ENCODE results near the gene PHACTR1.
"Not testable (repeated sequence)": the region's sequence is repeated elsewhere in the genome, so short reads cannot be mapped to it uniquely, and the experiment has no call there.

PHACTR1 gene

DNA sequence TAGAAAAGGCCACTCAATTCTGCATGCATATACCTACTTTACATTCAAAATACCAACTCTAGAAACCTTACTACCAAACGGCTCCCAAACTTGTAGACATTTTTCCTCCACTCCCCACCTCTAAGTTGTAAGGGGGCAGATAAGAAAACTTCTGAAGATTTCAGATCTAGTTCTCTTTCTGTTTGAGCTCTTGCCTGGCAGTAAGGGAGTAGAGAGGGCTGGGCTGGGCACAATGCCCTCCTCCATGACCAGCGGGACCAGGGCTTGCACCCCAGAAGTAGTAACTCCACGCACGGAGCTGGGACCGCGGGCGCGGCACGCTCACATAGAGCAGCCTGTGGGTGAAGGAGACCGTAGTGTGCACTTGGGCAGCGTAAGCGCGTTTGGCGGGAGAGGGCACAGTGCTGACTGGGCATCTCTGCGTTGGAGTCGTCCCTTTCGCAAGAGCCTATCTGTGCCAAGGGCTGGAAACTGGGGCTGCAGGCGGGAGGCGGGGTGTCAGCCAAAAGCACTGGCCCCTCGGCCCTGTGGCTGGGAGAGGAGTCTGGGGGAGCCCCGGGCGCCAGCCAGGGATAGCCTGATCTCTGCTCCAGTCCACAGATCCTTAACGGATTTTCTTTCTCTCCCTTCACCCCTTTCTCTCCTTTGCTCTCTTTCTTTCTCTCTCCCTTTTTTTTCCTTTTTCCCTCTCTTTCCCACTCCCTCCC is 32.4 kb downstream of the PHACTR1 start:
- DNase-seq (ENCODE audit: extremely low spot score, insufficient read length, low read depth) (no peak), FAIRE-seq (no peak)

- DNase-seq (ENCODE audit: extremely low spot score, insufficient read length, low read depth) (no peak), FAIRE-seq (no peak)
Observed at GRCh38 chr6:12749531-12750379, 33.2 kb downstream of the PHACTR1 start.

- DNase-seq (ENCODE audit: extremely low spot score, insufficient read length, low read depth) (no peak), FAIRE-seq (no peak)
Observed at GRCh38 chr6:12750416-12750815, 33.8 kb downstream of the PHACTR1 start.

DNA sequence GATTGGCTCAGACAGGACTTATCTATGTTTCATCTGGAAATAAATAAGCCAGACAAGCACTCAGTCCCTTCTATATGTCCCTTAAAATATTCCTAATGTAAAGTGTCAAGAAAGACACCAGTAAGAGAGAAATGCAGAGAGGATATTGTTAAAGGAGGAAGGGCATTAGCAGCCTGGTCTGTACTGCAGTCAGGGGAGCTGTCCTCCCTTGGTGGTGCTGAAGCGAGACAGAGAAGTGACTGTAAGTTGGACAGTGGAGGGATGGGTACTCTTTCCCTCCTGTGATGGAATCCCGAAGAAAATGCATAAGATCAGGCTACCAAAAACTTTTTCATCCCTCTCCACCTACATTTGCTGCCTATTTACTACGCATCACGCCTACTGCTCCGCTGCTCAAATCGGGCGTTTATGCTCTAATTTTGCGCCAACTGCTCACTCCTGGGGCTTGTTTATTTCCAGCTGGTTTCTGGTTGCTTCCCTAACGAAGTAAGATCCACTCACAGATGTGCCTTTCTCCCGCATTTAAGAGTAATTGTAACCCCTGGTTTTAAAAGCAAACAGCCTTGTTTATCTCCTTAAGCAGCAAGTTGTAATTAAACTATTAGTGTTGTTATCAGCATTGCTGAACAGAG is 35.2 kb downstream of the PHACTR1 start:
- no peak for FAIRE-seq
- DNase-seq (ENCODE audit: extremely low spot score, insufficient read length, low read depth) = peak; percentile 15

DNA sequence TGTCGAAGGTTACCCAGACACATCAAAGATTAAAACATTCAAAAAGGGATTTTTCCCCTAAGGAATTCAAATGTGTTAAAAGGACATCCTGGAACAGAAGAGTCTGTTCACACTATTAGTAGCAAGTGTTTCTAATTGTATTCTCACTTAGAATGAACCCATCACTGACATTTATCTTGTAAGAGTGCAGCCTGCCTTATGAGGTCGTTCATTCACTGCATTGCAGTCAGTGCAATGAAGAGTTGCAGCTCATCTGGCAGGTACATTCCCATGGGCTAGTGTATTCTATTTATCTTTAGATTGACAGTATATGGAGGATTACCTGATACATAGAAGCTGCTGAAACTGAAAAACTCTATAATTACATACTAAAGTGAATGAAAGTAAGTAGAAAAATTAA is 36.5 kb downstream of the PHACTR1 start:
- FAIRE-seq (no peak), DNase-seq (ENCODE audit: extremely low spot score, insufficient read length, low read depth) (no peak)

GRCh38 chr6:12760226-12760625 is 43.7 kb downstream of the PHACTR1 start:
- DNase-seq (ENCODE audit: extremely low spot score, insufficient read length, low read depth) (no peak), FAIRE-seq (no peak)

DNA sequence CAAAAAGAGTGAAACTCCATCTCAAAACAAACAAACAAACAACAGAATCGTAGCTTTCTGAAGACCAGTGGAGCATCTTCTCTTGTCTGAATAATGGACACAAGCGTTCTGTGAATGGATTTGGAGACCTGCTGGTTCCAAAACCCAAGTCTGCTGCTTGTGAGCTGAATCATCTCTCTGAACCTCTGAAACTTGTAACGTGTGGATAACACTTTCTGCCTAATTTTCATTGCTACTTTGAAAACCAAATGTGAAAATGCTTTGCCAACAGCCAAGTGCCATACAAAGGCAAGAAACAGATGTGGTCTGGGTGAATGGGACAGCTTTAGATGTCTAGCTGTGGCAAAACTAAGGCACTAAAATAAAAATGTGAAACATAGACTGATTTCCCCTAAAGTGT is 44.3 kb downstream of the PHACTR1 start:
- FAIRE-seq (no peak), DNase-seq (ENCODE audit: extremely low spot score, insufficient read length, low read depth) (no peak)

- FAIRE-seq (no peak), DNase-seq (ENCODE audit: extremely low spot score, insufficient read length, low read depth) (no peak)
Observed at GRCh38 chr6:12761376-12762115, 45.0 kb downstream of the PHACTR1 start.

- DNase-seq (ENCODE audit: extremely low spot score, insufficient read length, low read depth); FAIRE-seq: not testable (repeated sequence)
Observed at GRCh38 chr6:12762731-12763434, 46.3 kb downstream of the PHACTR1 start.

GRCh38 chr6:12766365-12766764 is 49.8 kb downstream of the PHACTR1 start:
- no peak for DNase-seq (ENCODE audit: extremely low spot score, insufficient read length, low read depth)
- FAIRE-seq = no peak

- FAIRE-seq = no peak
- DNase-seq (ENCODE audit: extremely low spot score, insufficient read length, low read depth) = no peak
Observed at GRCh38 chr6:12767016-12767415, 50.4 kb downstream of the PHACTR1 start.

DNA sequence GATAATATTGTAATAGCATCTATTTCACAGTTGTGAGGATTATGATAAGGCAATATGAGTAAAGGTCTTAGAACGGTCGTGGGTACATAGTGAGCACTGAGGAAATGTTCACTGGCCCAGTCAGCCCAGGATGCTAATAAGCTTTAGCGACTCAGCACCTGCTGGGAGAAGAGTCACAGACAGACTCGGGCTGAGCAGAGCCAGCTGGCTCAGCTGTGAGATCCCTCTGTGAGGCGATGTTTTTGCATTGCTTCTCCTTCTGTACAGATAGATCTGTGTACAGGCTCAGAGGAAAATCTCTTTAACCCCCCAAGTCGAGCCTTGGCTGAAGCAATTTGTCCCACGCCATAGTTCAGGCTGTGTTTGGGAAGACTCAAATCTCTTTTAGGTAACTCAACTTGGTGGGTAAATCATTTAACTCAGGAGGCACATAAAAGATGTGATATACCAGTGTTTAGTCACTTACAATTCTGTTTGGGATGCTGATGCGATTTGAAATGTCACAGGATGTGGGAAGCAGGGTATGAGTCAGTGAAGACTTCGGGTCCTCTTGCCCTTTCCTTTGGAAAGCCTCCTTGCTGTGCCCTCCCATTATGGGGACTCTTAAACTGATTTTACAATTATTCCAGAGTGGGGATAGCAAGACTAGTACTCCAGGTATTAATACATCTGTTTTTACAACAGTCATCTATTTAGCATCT is 53.1 kb downstream of the PHACTR1 start:
- FAIRE-seq (no peak), DNase-seq (ENCODE audit: extremely low spot score, insufficient read length, low read depth) (no peak)

- DNase-seq (ENCODE audit: extremely low spot score, insufficient read length, low read depth) (no peak), FAIRE-seq (no peak)
Observed at GRCh38 chr6:12772416-12772815, 55.8 kb downstream of the PHACTR1 start.

DNA sequence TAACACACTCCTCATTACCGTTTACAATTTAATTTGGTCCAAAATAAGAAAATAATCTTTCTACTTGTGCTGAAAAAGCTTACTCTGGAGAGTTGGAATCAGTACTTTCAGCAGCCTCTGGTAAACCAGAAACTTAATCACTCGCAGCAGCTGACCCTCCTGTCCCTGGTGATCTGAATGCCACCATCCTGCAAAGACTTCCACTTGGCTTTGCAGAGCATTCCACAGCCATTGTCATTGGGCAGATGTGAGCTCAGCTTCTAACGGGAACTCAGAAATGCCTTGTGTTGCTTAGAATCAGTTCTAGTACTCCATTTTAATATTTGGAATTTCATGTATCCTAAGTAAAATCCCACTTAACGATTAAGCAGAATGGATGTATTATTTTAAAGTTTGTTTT is 59.7 kb downstream of the PHACTR1 start:
- DNase-seq (ENCODE audit: extremely low spot score, insufficient read length, low read depth) (no peak), FAIRE-seq (no peak)

DNA sequence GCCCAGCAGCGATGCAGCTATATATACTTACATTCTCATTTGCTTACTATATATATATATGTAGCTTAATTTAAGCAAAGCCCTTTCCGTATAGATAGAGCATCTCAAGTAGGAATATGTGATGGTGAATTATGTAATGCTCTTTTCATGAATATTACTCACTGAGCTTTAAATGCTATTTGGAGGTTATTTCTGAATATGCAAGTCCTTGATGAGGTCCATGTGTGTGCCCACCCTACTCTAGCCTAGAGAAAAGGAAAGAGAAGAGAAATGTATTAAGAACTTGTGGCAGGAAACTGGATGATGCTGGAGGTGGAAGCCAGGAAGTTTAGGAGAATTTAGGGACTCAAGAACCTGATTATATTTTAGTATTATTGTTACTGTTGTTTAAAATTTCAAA is 63.2 kb downstream of the PHACTR1 start:
- DNase-seq (ENCODE audit: extremely low spot score, insufficient read length, low read depth) (no peak), FAIRE-seq (no peak)

DNA sequence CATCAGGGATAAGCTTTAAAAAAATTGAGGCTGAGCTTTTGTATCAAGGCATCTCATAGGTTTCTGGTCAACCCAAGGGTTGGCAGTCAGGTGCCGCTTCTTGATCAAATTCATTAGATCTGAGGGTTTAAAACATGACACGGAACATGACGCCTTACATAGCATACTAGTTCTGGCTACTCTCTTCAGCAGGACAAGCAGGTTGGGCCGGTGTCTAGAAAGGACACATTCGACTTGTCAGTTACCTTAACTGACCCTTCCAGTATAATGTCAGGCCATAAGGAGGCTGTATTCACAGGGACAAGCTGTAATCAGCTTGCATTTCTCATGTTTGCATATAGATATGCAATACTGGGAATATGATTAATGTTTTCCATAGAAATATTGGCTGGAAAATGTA is 65.6 kb downstream of the PHACTR1 start:
- DNase-seq (ENCODE audit: extremely low spot score, insufficient read length, low read depth) = no peak
- FAIRE-seq = no peak

DNA sequence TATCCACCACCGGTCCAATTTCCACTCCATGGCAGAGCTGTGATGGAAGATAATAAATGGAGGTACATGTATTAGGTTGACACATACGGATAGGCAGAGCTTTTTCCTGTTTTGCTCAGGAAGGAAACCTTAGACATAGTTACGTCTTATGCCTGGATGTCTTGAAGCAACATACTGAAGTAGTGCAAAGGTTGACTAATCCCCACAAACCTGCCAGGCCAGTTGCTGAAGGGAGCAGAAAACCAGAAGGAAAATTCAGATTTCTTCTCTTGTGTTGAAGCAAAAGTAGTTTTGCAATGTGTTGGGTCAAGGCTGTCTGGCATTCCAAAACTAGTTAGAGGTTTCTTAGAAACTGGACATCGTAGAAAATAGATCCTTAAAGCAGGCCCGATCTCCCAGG is 68.7 kb downstream of the PHACTR1 start:
- DNase-seq (ENCODE audit: extremely low spot score, insufficient read length, low read depth) (no peak), FAIRE-seq (no peak)

- FAIRE-seq (no peak), DNase-seq (ENCODE audit: extremely low spot score, insufficient read length, low read depth) (no peak)
Observed at GRCh38 chr6:12785921-12786320, 69.4 kb downstream of the PHACTR1 start.

DNA sequence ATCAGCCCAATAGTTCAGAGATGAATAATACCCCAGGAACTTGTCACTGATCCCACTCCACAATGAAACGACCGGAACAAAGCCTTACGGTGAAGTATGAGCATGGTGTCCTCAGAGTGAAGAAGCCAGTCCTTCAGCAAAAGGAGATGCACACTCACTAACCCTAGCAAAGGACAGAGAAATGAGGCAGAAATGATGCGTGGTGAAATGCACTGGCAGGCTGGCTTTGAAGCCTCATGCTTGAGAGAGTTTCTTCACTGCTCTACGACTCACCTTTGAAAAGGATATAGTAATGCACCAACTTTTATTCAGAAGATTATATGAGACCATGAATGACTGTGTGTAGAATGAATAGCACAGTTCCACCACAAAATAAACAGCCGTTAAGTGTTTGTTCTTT is 74.8 kb downstream of the PHACTR1 start:
- FAIRE-seq (no peak), DNase-seq (ENCODE audit: extremely low spot score, insufficient read length, low read depth) (no peak)
